PC-3 (cell line): Measurements from ENCODE around the gene ZNF281. TPM values are rescaled to one million over a fixed set of nuclear protein-coding genes. Genes with fewer than 3 reads are reported as not detected.

ENCODE experiments used
- ATAC-seq: fragments of 200-7000 bp; cut with Tn5 transposase; 2 replicates; pipeline ENCODE4 v1.9.1; 2020; ENCODE audit warnings: mild to moderate bottlenecking, moderate library complexity
- BruUV-seq: library from RNA; stranded (reverse); fragments of 400-500 nt; replicated peaks from 2 replicates; lab custom pipeline; 2021; lab: Mats Ljungman, UMichigan
- CTCF ChIA-PET: fragments of 300-600 bp; sonication (Branson Sonifier 250); formaldehyde crosslinking; loops from one replicate; lab custom pipeline; 2022; ENCODE audit warnings: antibody characterized with exemption; lab: Charles Lee
- POLR2A ChIA-PET: fragments of 300-600 bp; sonication (Branson Sonifier 250); formaldehyde crosslinking; loops from one replicate; lab custom pipeline; 2022; ENCODE audit warnings: antibody characterized with exemption; ENCODE audit not compliant: unreplicated experiment; lab: Charles Lee
- DNase-seq: peaks from one replicate; pipeline ENCODE4 v3.0.0-alpha.2; 2015
- H2AFZ ChIP-seq: fragments of 300-600 bp; sonication (generic); 2 replicates; pipeline ENCODE4 v1.6.0; 2016; ENCODE audit warnings: antibody characterized with exemption, low read length
- H3F3A ChIP-seq: fragments of 300-600 bp; sonication (generic); one replicate; pipeline ENCODE4 v1.6.0; 2017; ENCODE audit warnings: antibody characterized with exemption, low read length, control low read depth, mild to moderate bottlenecking; ENCODE audit not compliant: unreplicated experiment
- H3K27ac ChIP-seq: fragments of 300-600 bp; sonication (generic); 2 replicates; pipeline ENCODE4 v1.5.1; 2016; ENCODE audit warnings: mild to moderate bottlenecking, low read length
- H3K27me3 ChIP-seq: fragments of 300-600 bp; sonication (generic); 2 replicates; pipeline ENCODE4 v1.6.1; 2016; ENCODE audit warnings: low read length, mixed read lengths
- H3K36me3 ChIP-seq: fragments of 300-600 bp; sonication (generic); 2 replicates; pipeline ENCODE4 v1.6.1; 2016; ENCODE audit warnings: low read depth, mixed run types, low read length, mixed read lengths
- H3K4me1 ChIP-seq: fragments of 300-600 bp; sonication (generic); 2 replicates; pipeline ENCODE4 v1.5.1; 2016; ENCODE audit warnings: low read length; ENCODE audit not compliant: insufficient read depth
- H3K4me2 ChIP-seq: fragments of 300-600 bp; sonication (generic); 2 replicates; pipeline ENCODE4 v1.6.0; 2016; ENCODE audit warnings: low read length
- H3K4me3 ChIP-seq: fragments of 300-600 bp; sonication (generic); 2 replicates; pipeline ENCODE4 v1.5.1; 2016; ENCODE audit warnings: mild to moderate bottlenecking, low read length, mixed read lengths
- H3K79me2 ChIP-seq: fragments of 300-600 bp; sonication (generic); 2 replicates; pipeline ENCODE4 v1.6.1; 2017; ENCODE audit warnings: low read length, mixed read lengths
- H3K9ac ChIP-seq: fragments of 300-600 bp; sonication (generic); 2 replicates; pipeline ENCODE4 v1.6.0; 2016; ENCODE audit warnings: mild to moderate bottlenecking, low read length
- H3K9me2 ChIP-seq: fragments of 300-600 bp; sonication (generic); replicated peaks from 2 replicates; pipeline ENCODE4 v1.6.1; 2016; ENCODE audit warnings: mixed run types, low read length, mixed read lengths
- H3K9me3 ChIP-seq: fragments of 300-600 bp; sonication (generic); 2 replicates; pipeline ENCODE4 v1.6.1; 2016; ENCODE audit warnings: low read length, mixed read lengths
- H4K20me1 ChIP-seq: fragments of 300-600 bp; sonication (generic); 2 replicates; pipeline ENCODE4 v1.6.1; 2016; ENCODE audit warnings: low read length, mixed read lengths
- CTCF ChIP-seq: fragments of 300-600 bp; sonication (generic); conservative IDR thresholded peaks from 2 replicates; pipeline ENCODE4 v1.5.1; 2017; ENCODE audit warnings: antibody characterized with exemption, low read depth, mild to moderate bottlenecking, low read length
- EZH2 ChIP-seq: fragments of 300-600 bp; sonication (generic); IDR thresholded peaks from one replicate; pipeline ENCODE4 v1.6.1; 2017; ENCODE audit warnings: antibody characterized with exemption, mild to moderate bottlenecking, low read length; ENCODE audit not compliant: unreplicated experiment
- EZH2phosphoT487 ChIP-seq: fragments of 300-600 bp; sonication (generic); IDR thresholded peaks from 2 replicates; pipeline ENCODE4 v1.6.1; 2018; ENCODE audit warnings: mild to moderate bottlenecking, antibody characterized with exemption, low read length, borderline replicate concordance
- intact Hi-C: fragments of 100-400 bp; cut with micrococcal nuclease; formaldehyde crosslinking; loops from 2 replicates; pipeline ENCODE4 v1.9.0; 2023
- total RNA-seq: library from RNA; depleted of rRNA; stranded (reverse); fragments of >200 nt; gene quantifications from 2 replicates; pipeline ENCODE4 v1.2.3, GENCODE V29; 2014

Gene ZNF281
- total RNA-seq, 1 experiment from 2014 or later, result 26.6 TPM

GRCh38 chr1:200401708-200402107, 8.1 kb downstream of the ZNF281 start:
- H3K27ac ChIP-seq, result no peak overlapping the region
- H3K27me3 ChIP-seq, result no peaks in the 10 kb centered on the region
- DNase-seq (no peak), ATAC-seq (no peak)
- intact Hi-C loops, result loop anchor here (10.0 kb wide), 1 partner anchor 717 kb away; no protein-coding TSS in a partner anchor
- BruUV-seq, result no TSS peak
- H3K9me3 ChIP-seq, result no peaks in the 10 kb centered on the region
- H3K4me3 ChIP-seq, result no peak overlapping the region
- POLR2A ChIA-PET, result no interaction called here
- peaks cover 20% of the 10 kb centered on the region for H4K20me1 ChIP-seq
- no peak for TF ChIP-seq EZH2phosphoT487
- no peak for TF ChIP-seq EZH2
- TF ChIP-seq CTCF, result no peak
- no peak overlapping the region for H2AFZ ChIP-seq
- H3K9me2 ChIP-seq, result no peaks in the 10 kb centered on the region
- peaks cover 3% of the 10 kb centered on the region for H3F3A ChIP-seq
- peaks cover 12% of the 10 kb centered on the region for H3K36me3 ChIP-seq
- peaks cover 67% of the 10 kb centered on the region for H3K79me2 ChIP-seq
- peaks cover 25% of the 10 kb centered on the region for H3K4me1 ChIP-seq
- no peak overlapping the region; the same call in 1 of the 2 replicates for H3K4me2 ChIP-seq
- CTCF ChIA-PET, result no interaction called here
- no peak overlapping the region for H3K9ac ChIP-seq

- Histone ChIP-seq H3K79me2 (peaks cover 62% of the 10 kb centered on the region), H3K9me2 (no peaks in the 10 kb centered on the region), H3K4me3 (no peak overlapping the region), H4K20me1 (peaks cover 15% of the 10 kb centered on the region), H3K27me3 (no peaks in the 10 kb centered on the region), H3F3A (peaks cover 3% of the 10 kb centered on the region), H3K4me2 (no peak overlapping the region), H3K27ac (no peak overlapping the region), H2AFZ (no peak overlapping the region), H3K36me3 (peaks cover 12% of the 10 kb centered on the region), H3K4me1 (peaks cover 21% of the 10 kb centered on the region), H3K9me3 (no peaks in the 10 kb centered on the region), H3K9ac (no peak overlapping the region)
- TF ChIP-seq EZH2, result no peak
- TF ChIP-seq EZH2phosphoT487, result no peak
- DNase-seq (no peak), ATAC-seq (no peak)
- intact Hi-C loops, result loop anchor here (10.0 kb wide), 1 partner anchor 716 kb away; no protein-coding TSS in a partner anchor
- ChIA-PET CTCF (no interaction called here), POLR2A (no interaction called here)
- no TSS peak for BruUV-seq
These were observed 8.6 kb downstream of the ZNF281 start for GRCh38 chr1:200401263-200401662.

- peaks cover 12% of the 10 kb centered on the region for H3K36me3 ChIP-seq
- ChIA-PET CTCF (no interaction called here), POLR2A (interaction anchor here (0.6 kb wide), 1 partner anchor 109 kb away, joined by 6 read pairs; no protein-coding TSS in a partner anchor)
- H3K9me2 ChIP-seq, result no peaks in the 10 kb centered on the region
- peaks cover 3% of the 10 kb centered on the region for H3F3A ChIP-seq
- no peak overlapping the region for H2AFZ ChIP-seq
- peaks cover 55% of the 10 kb centered on the region for H3K79me2 ChIP-seq
- DNase-seq (no peak), ATAC-seq (no peak; the same call in 1 of the 2 replicates)
- no peaks in the 10 kb centered on the region for H3K9me3 ChIP-seq
- H3K9ac ChIP-seq, result no peak overlapping the region
- no peaks in the 10 kb centered on the region for H3K27me3 ChIP-seq
- intact Hi-C loops, result loop anchor here (10.0 kb wide), 1 partner anchor 716 kb away; no protein-coding TSS in a partner anchor
- peaks cover 8% of the 10 kb centered on the region for H4K20me1 ChIP-seq
- H3K4me1 ChIP-seq, result peaks cover 14% of the 10 kb centered on the region
- H3K4me2 ChIP-seq, result no peak overlapping the region
- TF ChIP-seq EZH2 (no peak), CTCF (no peak), EZH2phosphoT487 (no peak)
- H3K27ac ChIP-seq, result no peak overlapping the region
- BruUV-seq, result no TSS peak
- no peak overlapping the region for H3K4me3 ChIP-seq
These were observed 9.3 kb downstream of the ZNF281 start for GRCh38 chr1:200400556-200400955.
